GM12878 (cell line): ENCODE results near the gene NUMB. TPM values are rescaled to one million over a fixed set of nuclear protein-coding genes. Genes with fewer than 3 reads are reported as not detected.

Source experiments
- ATAC-seq: fragments of 200-7000 bp; cut with Tn5 transposase; 3 replicates; pipeline ENCODE4 v1.9.1; 2020; ENCODE audit warnings: mild to moderate bottlenecking, moderate library complexity
- BruUV-seq: library from RNA; stranded (reverse); fragments of 400-500 nt; replicated peaks from 2 replicates; lab custom pipeline; 2021; lab: Mats Ljungman, UMichigan
- CTCF ChIA-PET: fragments of 300-600 bp; sonication (Branson Sonifier 250); formaldehyde crosslinking; extraction: SDS; loops from one replicate; lab custom pipeline; 2021; ENCODE audit warnings: inconsistent platforms; lab: Yijun Ruan, JAX
- POLR2A ChIA-PET: fragments of 350-600 bp; formaldehyde crosslinking; extraction: SDS; loops from one replicate; lab custom pipeline; 2021; ENCODE audit warnings: inconsistent platforms; lab: Charles Lee
- RAD21 ChIA-PET: fragments of 300-600 bp; sonication (Branson Sonifier 250); formaldehyde crosslinking; loops from one replicate; lab custom pipeline; 2023; ENCODE audit warnings: antibody characterized with exemption; ENCODE audit not compliant: unreplicated experiment; lab: Charles Lee
- SMC1A ChIA-PET: fragments of 300-600 bp; sonication (Branson Sonifier 250); formaldehyde crosslinking; loops from one replicate; lab custom pipeline; 2023; ENCODE audit not compliant: unreplicated experiment, uncharacterized antibody; lab: Charles Lee
- DNase-seq: peaks from one replicate; pipeline ENCODE4 v3.0.0-alpha.2; 2011; ENCODE audit warnings: low read depth, low spot score
- FAIRE-seq: peaks from 3 replicates; lab custom pipeline; 2011; peaks lifted over from hg19 to GRCh38; lab: Jason Lieb, UNC
- H2AFZ ChIP-seq: 2 replicates; pipeline ENCODE4 v1.6.0; 2011; ENCODE audit warnings: low read depth, low read length, control low read depth; ENCODE audit not compliant: control insufficient read depth
- H3K27ac ChIP-seq: 2 replicates; pipeline ENCODE4 v1.5.1; 2011; ENCODE audit warnings: control low read depth; ENCODE audit not compliant: control insufficient read depth, insufficient read depth
- H3K27me3 ChIP-seq, 2 experiments: replicated peaks in 1 of 2; 2 replicates each; pipeline versions ENCODE4 v1.6.0 to v1.6.1; 2011; ENCODE audit warnings: low read length in 1 of 2; ENCODE audit not compliant: control insufficient read depth in 2 of 2, insufficient read depth in 2 of 2
- H3K36me3 ChIP-seq, 2 experiments: 2 replicates each; pipeline ENCODE4 v1.5.1; 2011; ENCODE audit warnings: low read length in 1 of 2; ENCODE audit not compliant: control insufficient read depth in 2 of 2, insufficient read depth in 2 of 2
- H3K4me1 ChIP-seq: 2 replicates; pipeline ENCODE4 v1.6.1; 2011; ENCODE audit warnings: mild to moderate bottlenecking, low read length, moderate library complexity, mixed read lengths; ENCODE audit not compliant: control insufficient read depth, insufficient read depth
- H3K4me2 ChIP-seq: 2 replicates; pipeline ENCODE4 v1.6.0; 2011; ENCODE audit warnings: control low read depth; ENCODE audit not compliant: control insufficient read depth, insufficient read depth
- H3K4me3 ChIP-seq: fragments of 200-600 bp; sonication (generic); 2 replicates; pipeline ENCODE4 v1.5.1; 2016
- H3K79me2 ChIP-seq: 2 replicates; pipeline ENCODE4 v1.6.0; 2011; ENCODE audit warnings: low read length; ENCODE audit not compliant: control insufficient read depth, insufficient read depth
- H3K9ac ChIP-seq: 2 replicates; pipeline ENCODE4 v1.8.0; 2011; ENCODE audit warnings: low read length, control low read depth, mixed read lengths; ENCODE audit not compliant: control insufficient read depth, insufficient read depth
- H3K9me3 ChIP-seq: replicated peaks from 3 replicates; pipeline ENCODE4 v1.5.1; 2011; ENCODE audit warnings: mild to moderate bottlenecking, low read length; ENCODE audit not compliant: control insufficient read depth, insufficient read depth
- H4K20me1 ChIP-seq: 2 replicates; pipeline ENCODE4 v1.6.0; 2011; ENCODE audit not compliant: control insufficient read depth, insufficient read depth
- CEBPB ChIP-seq, 2 experiments: fragments of 150-350 bp in 1 of 2; IDR thresholded peaks; 2 replicates each; pipeline ENCODE4 v1.6.1; 2012 to 2014; ENCODE audit warnings: low read depth in 2 of 2, low read length in 2 of 2, borderline replicate concordance in 1 of 2, inconsistent platforms in 1 of 2
- ETV6 ChIP-seq, 2 experiments: fragments of 450-650 bp in 1 of 2; IDR thresholded peaks in 1 of 2; conservative IDR thresholded peaks in 1 of 2; 2 replicates each; pipeline ENCODE4 v1.6.1; 2014; ENCODE audit warnings: antibody characterized with exemption in 1 of 2, borderline replicate concordance in 1 of 2, low read depth in 1 of 2, mild to moderate bottlenecking in 1 of 2, moderate library complexity in 1 of 2
- JUNB ChIP-seq: IDR thresholded peaks from 2 replicates; pipeline ENCODE4 v1.6.1; 2016; ENCODE audit warnings: antibody characterized with exemption, mild to moderate bottlenecking
- NFYB ChIP-seq: IDR thresholded peaks from 2 replicates; pipeline ENCODE4 v1.6.1; 2011; ENCODE audit warnings: low read depth, mild to moderate bottlenecking, low read length, improper control_type of control experiment, moderate library complexity; ENCODE audit not compliant: insufficient read depth
- NR2C1 ChIP-seq: fragments of 450-650 bp; IDR thresholded peaks from 2 replicates; pipeline ENCODE4 v1.6.1; 2017; ENCODE audit warnings: antibody characterized with exemption, mild to moderate bottlenecking, moderate library complexity
- PAX5 ChIP-seq: IDR thresholded peaks from 2 replicates; pipeline ENCODE4 v1.6.1; 2011; ENCODE audit warnings: low read depth, low read length, borderline replicate concordance
- PAX8 ChIP-seq: fragments of 450-650 bp; IDR thresholded peaks from 2 replicates; pipeline ENCODE4 v1.6.1; 2017; ENCODE audit warnings: mild to moderate bottlenecking, moderate library complexity
- WGBS: methylation state at CpG from one replicate; pipeline ENCODE4 v1.1.6; 2016; ENCODE audit warnings: low lambda C conversion rate; ENCODE audit not compliant: insufficient replicate concordance, insufficient coverage; ENCODE audit errors: missing lambda C conversion rate; 5-methylcytosine and 5-hydroxymethylcytosine counted together
- in situ Hi-C: fragments of 300-500 bp; cut with MboI; formaldehyde crosslinking; loops from 9 replicates; pipeline ENCODE4 v1.14.3; 2018; ENCODE audit warnings: mixed read lengths
- intact Hi-C: fragments of 100-400 bp; cut with micrococcal nuclease; formaldehyde crosslinking; loops from one replicate; pipeline ENCODE4 v1.14.2; 2022; ENCODE audit not compliant: unreplicated experiment
- polyA plus RNA-seq, 11 experiments: library from polyadenylated mRNA; depleted of rRNA in 4 of 11; unstranded in 6 of 11; stranded (reverse) in 5 of 11; fragments of >200 nt; fragmentation: Nextera tagmentation in 4 of 11; fragmentation: Illumina TruSeq in 1 of 11; extraction: Ambion mirVana in 4 of 11; extraction: Trizol in 1 of 11; gene quantifications; 1 replicate in 1 of 11; 2 replicates in 10 of 11; pipeline versions ENCODE4 v1.2.1 to v1.2.3, GENCODE V29; 2011 to 2016; ENCODE audit warnings: inconsistent platforms in 2 of 11, missing spikeins in 2 of 11, low read depth in 1 of 11
- total RNA-seq, 4 experiments: library from RNA; depleted of rRNA in 3 of 4; stranded (reverse); fragments of >200 nt in 3 of 4; fragmentation: Illumina TruSeq in 1 of 4; extraction: Trizol in 1 of 4; gene quantifications; 2 replicates each; pipeline versions ENCODE4 v1.2.1 to v1.2.3, GENCODE V29; 2013 to 2021
- TF ChIP-seq, protein P1 (sequence below), 3 experiments: IDR thresholded peaks in 2 of 3; conservative IDR thresholded peaks in 1 of 3; 2 replicates each; pipeline ENCODE4 v1.5.1; 2011; ENCODE audit warnings: low read depth in 3 of 3, low read length in 3 of 3, mild to moderate bottlenecking in 3 of 3, control low read depth in 2 of 3, moderate library complexity in 2 of 3, inconsistent platforms in 1 of 3, mixed read lengths in 1 of 3; ENCODE audit not compliant: control insufficient read depth in 2 of 3, insufficient read depth in 1 of 3; ENCODE audit errors: extremely low read depth in 1 of 3
- TF ChIP-seq, protein P2 (sequence below): fragments of 150-350 bp; IDR thresholded peaks from 2 replicates; pipeline ENCODE4 v1.6.1; 2014; ENCODE audit warnings: mild to moderate bottlenecking, low read depth, low read length
- TF ChIP-seq, protein P3 (sequence below): IDR thresholded peaks from 2 replicates; pipeline ENCODE4 v1.6.1; 2012; ENCODE audit warnings: low read depth, low read length, improper control_type of control experiment
- TF ChIP-seq, protein P4 (sequence below): IDR thresholded peaks from 2 replicates; pipeline ENCODE4 v1.6.1; 2012; ENCODE audit warnings: low read depth, low read length, improper control_type of control experiment
- TF ChIP-seq, protein P5 (sequence below): IDR thresholded peaks from 2 replicates; pipeline ENCODE4 v1.6.1; 2012; ENCODE audit warnings: mild to moderate bottlenecking, low read depth, low read length

The NUMB gene
- total and polyA plus RNA-seq, 10 of the 15 experiments (the other 5 are each of a cell fraction or from before 2014, with no cell fraction given) = 22.0 to 147 (median 48.9) TPM

DNA sequence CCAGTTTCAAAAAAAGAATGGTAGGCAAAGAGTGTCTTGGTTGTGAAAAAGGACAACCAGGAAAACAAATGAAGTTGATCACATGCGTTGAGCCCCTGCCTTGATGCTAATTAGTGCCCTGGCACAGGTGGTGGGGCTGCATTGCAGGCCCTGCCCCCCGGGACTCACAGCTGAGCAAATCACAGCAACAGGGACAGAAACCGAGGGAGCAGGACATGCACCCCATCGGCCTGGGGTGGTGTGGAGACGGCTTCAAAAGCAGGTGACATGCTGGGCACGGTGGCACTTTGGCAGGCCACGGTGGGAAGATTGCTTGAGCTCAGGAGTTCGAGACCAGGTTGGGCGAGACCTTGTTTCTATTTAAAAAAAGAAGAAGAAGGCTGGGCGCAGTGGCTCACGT, 222.2 kb downstream of the NUMB start:
- Histone ChIP-seq H3K4me2 (no peak overlapping the region), H3K9me3 (no peaks in the 10 kb centered on the region; the same call in 2 of the 3 replicates), H4K20me1 (no peaks in the 10 kb centered on the region), H3K4me3 (no peak overlapping the region), H3K9ac (no peak overlapping the region), H3K36me3 (no peaks in the 10 kb centered on the region), H3K27me3 (peaks cover 8 to 26% of the 10 kb centered on the region in 2 experiments), H3K79me2 (no peaks in the 10 kb centered on the region), H3K4me1 (peaks cover 27% of the 10 kb centered on the region), H3K27ac (no peak overlapping the region), H2AFZ (no peak overlapping the region)
- BruUV-seq = no TSS peak
- FAIRE-seq (no peak), ATAC-seq (no peak), DNase-seq (no peak)
- ChIA-PET POLR2A (interaction anchor here (0.6 to 1.1 kb wide), 5 partner anchors 11 to 865 kb away, joined by 3 to 4 read pairs (median 3); no protein-coding TSS in a partner anchor), RAD21 (interaction anchor here (1.0 to 1.6 kb wide), 8 partner anchors 8 to 241 kb away, joined by 3 to 7 read pairs (median 4); no protein-coding TSS in a partner anchor), SMC1A (interaction anchor here (0.7 to 1.5 kb wide), 7 partner anchors 16 to 242 kb away, joined by 3 to 4 read pairs (median 3); no protein-coding TSS in a partner anchor), CTCF (interaction anchor here (1.0 to 2.1 kb wide), 5 partner anchors 13 to 236 kb away, joined by 3 to 9 read pairs (median 6); no protein-coding TSS in a partner anchor)
- intact Hi-C loops = no loop called here
- in situ Hi-C loops = no loop called here
- 23% methylated on average over 11 of the region's 11 CpGs for WGBS
- TF ChIP-seq, protein P1, sequence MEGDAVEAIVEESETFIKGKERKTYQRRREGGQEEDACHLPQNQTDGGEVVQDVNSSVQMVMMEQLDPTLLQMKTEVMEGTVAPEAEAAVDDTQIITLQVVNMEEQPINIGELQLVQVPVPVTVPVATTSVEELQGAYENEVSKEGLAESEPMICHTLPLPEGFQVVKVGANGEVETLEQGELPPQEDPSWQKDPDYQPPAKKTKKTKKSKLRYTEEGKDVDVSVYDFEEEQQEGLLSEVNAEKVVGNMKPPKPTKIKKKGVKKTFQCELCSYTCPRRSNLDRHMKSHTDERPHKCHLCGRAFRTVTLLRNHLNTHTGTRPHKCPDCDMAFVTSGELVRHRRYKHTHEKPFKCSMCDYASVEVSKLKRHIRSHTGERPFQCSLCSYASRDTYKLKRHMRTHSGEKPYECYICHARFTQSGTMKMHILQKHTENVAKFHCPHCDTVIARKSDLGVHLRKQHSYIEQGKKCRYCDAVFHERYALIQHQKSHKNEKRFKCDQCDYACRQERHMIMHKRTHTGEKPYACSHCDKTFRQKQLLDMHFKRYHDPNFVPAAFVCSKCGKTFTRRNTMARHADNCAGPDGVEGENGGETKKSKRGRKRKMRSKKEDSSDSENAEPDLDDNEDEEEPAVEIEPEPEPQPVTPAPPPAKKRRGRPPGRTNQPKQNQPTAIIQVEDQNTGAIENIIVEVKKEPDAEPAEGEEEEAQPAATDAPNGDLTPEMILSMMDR (IDR thresholded peaks at IDR 0.05 in 2 of 3, conservative IDR thresholded peaks at IDR 0.05 in 1 of 3; ENCODE audit: control insufficient read depth in 2 of 3, extremely low read depth in 1 of 3, insufficient read depth in 1 of 3, low read depth in 3 of 3, low read length in 3 of 3) = no peak
- no peak for TF ChIP-seq PAX5
- TF ChIP-seq ETV6 (conservative IDR thresholded peaks at IDR 0.05 in 1 of 2, IDR thresholded peaks at IDR 0.05 in 1 of 2; ENCODE audit: borderline replicate concordance in 1 of 2, low read depth in 1 of 2) = no peak
- TF ChIP-seq, protein P2, sequence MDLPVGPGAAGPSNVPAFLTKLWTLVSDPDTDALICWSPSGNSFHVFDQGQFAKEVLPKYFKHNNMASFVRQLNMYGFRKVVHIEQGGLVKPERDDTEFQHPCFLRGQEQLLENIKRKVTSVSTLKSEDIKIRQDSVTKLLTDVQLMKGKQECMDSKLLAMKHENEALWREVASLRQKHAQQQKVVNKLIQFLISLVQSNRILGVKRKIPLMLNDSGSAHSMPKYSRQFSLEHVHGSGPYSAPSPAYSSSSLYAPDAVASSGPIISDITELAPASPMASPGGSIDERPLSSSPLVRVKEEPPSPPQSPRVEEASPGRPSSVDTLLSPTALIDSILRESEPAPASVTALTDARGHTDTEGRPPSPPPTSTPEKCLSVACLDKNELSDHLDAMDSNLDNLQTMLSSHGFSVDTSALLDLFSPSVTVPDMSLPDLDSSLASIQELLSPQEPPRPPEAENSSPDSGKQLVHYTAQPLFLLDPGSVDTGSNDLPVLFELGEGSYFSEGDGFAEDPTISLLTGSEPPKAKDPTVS = no peak
- no peak for TF ChIP-seq CEBPB (IDR thresholded peaks at IDR 0.05; ENCODE audit: borderline replicate concordance in 1 of 2, low read depth in 2 of 2, low read length in 2 of 2)
- TF ChIP-seq, protein P3, sequence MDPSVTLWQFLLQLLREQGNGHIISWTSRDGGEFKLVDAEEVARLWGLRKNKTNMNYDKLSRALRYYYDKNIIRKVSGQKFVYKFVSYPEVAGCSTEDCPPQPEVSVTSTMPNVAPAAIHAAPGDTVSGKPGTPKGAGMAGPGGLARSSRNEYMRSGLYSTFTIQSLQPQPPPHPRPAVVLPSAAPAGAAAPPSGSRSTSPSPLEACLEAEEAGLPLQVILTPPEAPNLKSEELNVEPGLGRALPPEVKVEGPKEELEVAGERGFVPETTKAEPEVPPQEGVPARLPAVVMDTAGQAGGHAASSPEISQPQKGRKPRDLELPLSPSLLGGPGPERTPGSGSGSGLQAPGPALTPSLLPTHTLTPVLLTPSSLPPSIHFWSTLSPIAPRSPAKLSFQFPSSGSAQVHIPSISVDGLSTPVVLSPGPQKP = no peak
- TF ChIP-seq PAX8 = no peak
- TF ChIP-seq, protein P4, sequence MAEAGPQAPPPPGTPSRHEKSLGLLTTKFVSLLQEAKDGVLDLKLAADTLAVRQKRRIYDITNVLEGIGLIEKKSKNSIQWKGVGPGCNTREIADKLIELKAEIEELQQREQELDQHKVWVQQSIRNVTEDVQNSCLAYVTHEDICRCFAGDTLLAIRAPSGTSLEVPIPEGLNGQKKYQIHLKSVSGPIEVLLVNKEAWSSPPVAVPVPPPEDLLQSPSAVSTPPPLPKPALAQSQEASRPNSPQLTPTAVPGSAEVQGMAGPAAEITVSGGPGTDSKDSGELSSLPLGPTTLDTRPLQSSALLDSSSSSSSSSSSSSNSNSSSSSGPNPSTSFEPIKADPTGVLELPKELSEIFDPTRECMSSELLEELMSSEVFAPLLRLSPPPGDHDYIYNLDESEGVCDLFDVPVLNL = no peak
- TF ChIP-seq NFYB = no peak
- TF ChIP-seq, protein P5, sequence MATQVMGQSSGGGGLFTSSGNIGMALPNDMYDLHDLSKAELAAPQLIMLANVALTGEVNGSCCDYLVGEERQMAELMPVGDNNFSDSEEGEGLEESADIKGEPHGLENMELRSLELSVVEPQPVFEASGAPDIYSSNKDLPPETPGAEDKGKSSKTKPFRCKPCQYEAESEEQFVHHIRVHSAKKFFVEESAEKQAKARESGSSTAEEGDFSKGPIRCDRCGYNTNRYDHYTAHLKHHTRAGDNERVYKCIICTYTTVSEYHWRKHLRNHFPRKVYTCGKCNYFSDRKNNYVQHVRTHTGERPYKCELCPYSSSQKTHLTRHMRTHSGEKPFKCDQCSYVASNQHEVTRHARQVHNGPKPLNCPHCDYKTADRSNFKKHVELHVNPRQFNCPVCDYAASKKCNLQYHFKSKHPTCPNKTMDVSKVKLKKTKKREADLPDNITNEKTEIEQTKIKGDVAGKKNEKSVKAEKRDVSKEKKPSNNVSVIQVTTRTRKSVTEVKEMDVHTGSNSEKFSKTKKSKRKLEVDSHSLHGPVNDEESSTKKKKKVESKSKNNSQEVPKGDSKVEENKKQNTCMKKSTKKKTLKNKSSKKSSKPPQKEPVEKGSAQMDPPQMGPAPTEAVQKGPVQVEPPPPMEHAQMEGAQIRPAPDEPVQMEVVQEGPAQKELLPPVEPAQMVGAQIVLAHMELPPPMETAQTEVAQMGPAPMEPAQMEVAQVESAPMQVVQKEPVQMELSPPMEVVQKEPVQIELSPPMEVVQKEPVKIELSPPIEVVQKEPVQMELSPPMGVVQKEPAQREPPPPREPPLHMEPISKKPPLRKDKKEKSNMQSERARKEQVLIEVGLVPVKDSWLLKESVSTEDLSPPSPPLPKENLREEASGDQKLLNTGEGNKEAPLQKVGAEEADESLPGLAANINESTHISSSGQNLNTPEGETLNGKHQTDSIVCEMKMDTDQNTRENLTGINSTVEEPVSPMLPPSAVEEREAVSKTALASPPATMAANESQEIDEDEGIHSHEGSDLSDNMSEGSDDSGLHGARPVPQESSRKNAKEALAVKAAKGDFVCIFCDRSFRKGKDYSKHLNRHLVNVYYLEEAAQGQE = no peak
- TF ChIP-seq NR2C1 = no peak
- no peak for TF ChIP-seq JUNB
